Gastrocnemius medialis (tissue), 4 donors: ENCODE results near the gene CNIH4. TPM values are rescaled to one million over a fixed set of nuclear protein-coding genes. Genes with fewer than 3 reads are reported as not detected.

ENCODE experiments used
- ATAC-seq, 2 donors: fragments of 150-250 bp; one replicate each; pipeline ENCODE4 v1.9.1; 2016
- DNase-seq, 2 donors: peaks; one replicate each; pipeline ENCODE4 v3.0.0-alpha.2; 2019
- H3K27ac ChIP-seq, 4 donors: fragments of 200-600 bp; sonication (generic); 1 replicate in 1 of 4; 2 replicates in 3 of 4; pipeline ENCODE4 v1.5.1; 2016 to 2018; ENCODE audit warnings: mild to moderate bottlenecking in 2 of 4, moderate library complexity in 1 of 4
- H3K27me3 ChIP-seq, 3 donors: fragments of 200-600 bp; sonication (generic) in 2 of 3; 1 replicate in 1 of 3; 2 replicates in 2 of 3; pipeline versions ENCODE4 v1.5.1 to v1.6.0; 2016 to 2019; ENCODE audit warnings: mild to moderate bottlenecking in 1 of 3, moderate library complexity in 1 of 3
- H3K36me3 ChIP-seq, 2 donors: fragments of 200-600 bp; sonication (generic) in 1 of 2; one replicate each; pipeline ENCODE4 v1.5.1; 2017 to 2018
- H3K4me1 ChIP-seq, 2 donors: fragments of 200-600 bp; sonication (generic) in 1 of 2; one replicate each; pipeline ENCODE4 v1.5.1; 2016 to 2017; ENCODE audit warnings: mild to moderate bottlenecking in 2 of 2
- H3K4me3 ChIP-seq, 4 donors: fragments of 200-600 bp; sonication (generic) in 3 of 4; 1 replicate in 1 of 4; 2 replicates in 3 of 4; pipeline ENCODE4 v1.5.1; 2016 to 2019; ENCODE audit warnings: mild to moderate bottlenecking in 2 of 4
- H3K9me3 ChIP-seq, 3 donors: fragments of 200-600 bp; sonication (generic) in 2 of 3; 1 replicate in 1 of 3; 2 replicates in 2 of 3; pipeline ENCODE4 v1.5.1; 2016 to 2019
- POLR2A ChIP-seq, 2 donors: fragments of 450-650 bp; IDR thresholded peaks; one replicate each; pipeline ENCODE4 v1.6.1; 2017; ENCODE audit warnings: antibody characterized with exemption in 2 of 2, mild to moderate bottlenecking in 2 of 2, moderate library complexity in 2 of 2
- in situ Hi-C, 4 donors: fragments of 200-750 bp; cut with MboI; loops; one replicate each; pipeline versions ENCODE4 v1.15.0 to v1.8.0; 2017; ENCODE audit warnings: low sequenced_read_pairs in 4 of 4
- intact Hi-C: fragments of 100-400 bp; cut with DNase I; formaldehyde crosslinking; loops from one replicate; pipeline ENCODE4 v1.15.1; 2023; ENCODE audit warnings: low total_unique reads
- total RNA-seq, 4 donors: library from RNA; depleted of rRNA; stranded (reverse); fragments of >200 nt; gene quantifications; one replicate each; pipeline versions ENCODE4 v1.1.0 to v1.2.3, GENCODE V29; 2016
- TF ChIP-seq, protein P1 (sequence below), 5 experiments: fragments of 450-650 bp in 3 of 5; fragments of 200-600 bp in 2 of 5; sonication (generic) in 2 of 5; IDR thresholded peaks in 4 of 5; conservative IDR thresholded peaks in 1 of 5; 1 replicate in 4 of 5; 2 replicates in 1 of 5; pipeline ENCODE4 v1.5.1; 2016 to 2019; ENCODE audit warnings: antibody characterized with exemption in 5 of 5, mild to moderate bottlenecking in 3 of 5, moderate library complexity in 3 of 5

CNIH4 gene
- total RNA-seq, 4 donors from 2014 or later, result 24.5 to 58.5 (median 39.1) TPM

DNA sequence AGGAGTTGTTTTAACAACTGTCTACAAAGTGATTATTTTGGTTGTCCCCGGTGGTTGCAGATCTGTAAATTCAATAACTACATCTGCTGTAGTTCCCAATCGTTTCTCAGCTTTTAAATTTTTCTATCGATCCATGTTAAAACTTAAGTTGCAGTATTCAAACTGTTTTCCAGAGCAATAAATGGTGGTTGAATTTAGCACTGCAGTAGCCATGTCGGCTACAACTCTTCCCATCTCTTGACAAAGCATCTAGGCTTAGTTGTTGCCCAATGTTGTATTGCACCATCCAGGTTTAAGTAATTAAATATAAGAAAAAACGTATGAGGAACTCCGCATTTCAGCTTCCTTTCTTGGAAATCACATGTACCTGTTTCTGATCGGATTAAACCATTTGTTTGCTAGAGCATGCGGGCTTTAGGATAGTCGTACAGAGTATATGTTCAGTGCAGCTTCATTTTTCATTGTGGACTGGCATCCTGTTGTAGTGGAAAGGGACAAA is 996 bp downstream of the CNIH4 start:
- intact Hi-C loops, result loop anchor here (2.0 to 5.0 kb wide), 3 partner anchors 75 to 175 kb away; partner anchors contain the start of gene DEGS1
- Histone ChIP-seq H3K4me3 (peak overlapping the region; percentile 72 to 89 (median 88)), H3K4me1 (peaks cover 23 to 33% of the 10 kb centered on the region in 2 donors), H3K27me3 (no peaks in the 10 kb centered on the region), H3K9me3 (no peaks in the 10 kb centered on the region), H3K27ac (peak overlapping the region; percentile 85 to 95 (median 89)), H3K36me3 (no peaks in the 10 kb centered on the region)
- peak in 1 of 2 donors; percentile 25 for ATAC-seq
- TF ChIP-seq POLR2A (IDR thresholded peaks at IDR 0.05), result no peak
- TF ChIP-seq, protein P1, sequence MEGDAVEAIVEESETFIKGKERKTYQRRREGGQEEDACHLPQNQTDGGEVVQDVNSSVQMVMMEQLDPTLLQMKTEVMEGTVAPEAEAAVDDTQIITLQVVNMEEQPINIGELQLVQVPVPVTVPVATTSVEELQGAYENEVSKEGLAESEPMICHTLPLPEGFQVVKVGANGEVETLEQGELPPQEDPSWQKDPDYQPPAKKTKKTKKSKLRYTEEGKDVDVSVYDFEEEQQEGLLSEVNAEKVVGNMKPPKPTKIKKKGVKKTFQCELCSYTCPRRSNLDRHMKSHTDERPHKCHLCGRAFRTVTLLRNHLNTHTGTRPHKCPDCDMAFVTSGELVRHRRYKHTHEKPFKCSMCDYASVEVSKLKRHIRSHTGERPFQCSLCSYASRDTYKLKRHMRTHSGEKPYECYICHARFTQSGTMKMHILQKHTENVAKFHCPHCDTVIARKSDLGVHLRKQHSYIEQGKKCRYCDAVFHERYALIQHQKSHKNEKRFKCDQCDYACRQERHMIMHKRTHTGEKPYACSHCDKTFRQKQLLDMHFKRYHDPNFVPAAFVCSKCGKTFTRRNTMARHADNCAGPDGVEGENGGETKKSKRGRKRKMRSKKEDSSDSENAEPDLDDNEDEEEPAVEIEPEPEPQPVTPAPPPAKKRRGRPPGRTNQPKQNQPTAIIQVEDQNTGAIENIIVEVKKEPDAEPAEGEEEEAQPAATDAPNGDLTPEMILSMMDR (IDR thresholded peaks at IDR 0.05 in 4 of 5, conservative IDR thresholded peaks at IDR 0.05 in 1 of 5), result no peak
- no peak for DNase-seq
- in situ Hi-C loops, result no loop called here

DNA sequence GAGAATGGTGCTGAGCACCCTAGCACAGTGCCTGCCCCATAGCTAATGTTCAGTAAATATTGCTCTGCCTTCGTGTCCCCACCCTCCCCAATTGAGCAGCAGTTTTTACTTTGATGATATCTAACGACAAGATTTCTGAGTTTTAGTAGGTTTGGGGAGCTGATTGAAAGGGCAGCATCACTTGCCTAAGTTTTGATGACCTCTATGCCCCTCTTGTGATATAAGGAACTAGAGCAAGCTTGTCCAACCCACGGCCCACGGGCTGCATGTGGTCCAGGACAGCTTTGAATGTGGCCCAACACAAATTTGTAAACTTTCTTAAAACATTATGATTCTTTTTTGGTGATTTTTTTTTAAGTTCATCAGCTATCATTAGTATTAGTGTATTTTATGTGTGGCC is 1.6 kb downstream of the CNIH4 start:
- H3K9me3 ChIP-seq, result no peaks in the 10 kb centered on the region
- peaks cover 25 to 33% of the 10 kb centered on the region in 2 donors for H3K4me1 ChIP-seq
- H3K4me3 ChIP-seq, result peak overlapping the region in 2 of 4 donors; percentile 72 to 89
- ATAC-seq (no peak), DNase-seq (no peak)
- H3K36me3 ChIP-seq, result no peaks in the 10 kb centered on the region
- in situ Hi-C loops (no loop called here), intact Hi-C loops (loop anchor here (5.0 kb wide), 1 partner anchor 99 kb away; no protein-coding TSS in a partner anchor)
- peak overlapping the region; percentile 85 to 95 (median 89) for H3K27ac ChIP-seq
- TF ChIP-seq, protein P1 (IDR thresholded peaks at IDR 0.05 in 4 of 5, conservative IDR thresholded peaks at IDR 0.05 in 1 of 5), result no peak
- no peak for TF ChIP-seq POLR2A (IDR thresholded peaks at IDR 0.05)
- H3K27me3 ChIP-seq, result no peaks in the 10 kb centered on the region

DNA sequence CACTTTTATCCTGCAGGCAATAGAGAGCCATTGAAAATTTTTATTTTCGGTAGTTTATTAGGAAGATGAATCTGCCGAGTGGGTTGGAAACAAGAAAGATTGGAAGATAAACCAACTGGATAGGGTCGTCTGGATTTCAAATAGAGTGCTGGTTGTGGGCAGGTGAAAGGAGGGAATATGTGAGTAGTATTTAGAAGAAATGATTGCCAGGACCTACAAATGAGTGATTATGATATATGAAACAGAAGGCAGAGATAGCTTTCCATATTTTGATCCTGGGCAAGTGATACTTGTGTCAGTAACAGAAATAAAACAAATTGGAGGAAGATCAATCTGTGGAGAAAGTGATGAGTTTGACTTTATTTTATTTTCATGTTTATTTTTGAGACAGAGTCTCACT is 2.5 kb downstream of the CNIH4 start:
- no peaks in the 10 kb centered on the region for H3K27me3 ChIP-seq
- H3K4me3 ChIP-seq, result no peak overlapping the region
- H3K36me3 ChIP-seq, result no peaks in the 10 kb centered on the region
- TF ChIP-seq, protein P1 (IDR thresholded peaks at IDR 0.05 in 4 of 5, conservative IDR thresholded peaks at IDR 0.05 in 1 of 5), result no peak
- TF ChIP-seq POLR2A (IDR thresholded peaks at IDR 0.05), result no peak
- DNase-seq (no peak), ATAC-seq (no peak)
- peak overlapping the region; percentile 34 to 95 (median 60) for H3K27ac ChIP-seq
- no peaks in the 10 kb centered on the region for H3K9me3 ChIP-seq
- intact Hi-C loops (loop anchor here (5.0 kb wide), 1 partner anchor 98 kb away; no protein-coding TSS in a partner anchor), in situ Hi-C loops (no loop called here)
- peaks cover 27 to 33% of the 10 kb centered on the region in 2 donors for H3K4me1 ChIP-seq

DNA sequence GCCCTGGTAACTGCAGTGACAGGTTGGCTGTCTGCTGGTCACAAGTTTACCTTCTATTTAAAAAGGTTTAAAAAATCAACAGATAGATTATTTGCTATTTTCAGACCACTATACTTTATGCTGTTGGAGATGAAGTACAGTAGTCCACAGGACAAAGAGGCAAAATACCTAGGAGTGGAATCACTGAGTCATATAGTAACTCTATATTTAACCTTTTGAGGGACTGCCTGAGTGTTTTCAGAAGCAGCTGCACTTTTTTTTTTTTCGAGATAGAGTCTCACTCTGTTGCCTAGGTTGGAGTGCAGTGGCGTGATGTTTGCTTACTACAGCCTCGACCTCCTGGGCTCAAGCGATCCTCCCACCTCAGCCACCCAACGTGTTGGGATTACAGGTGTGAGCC is 11.7 kb downstream of the CNIH4 start:
- peak; percentile 51 to 53 for ATAC-seq
- no peak for DNase-seq
- intact Hi-C loops (no loop called here), in situ Hi-C loops (no loop called here)
- Histone ChIP-seq H3K9me3 (no peaks in the 10 kb centered on the region), H3K4me3 (no peak overlapping the region), H3K4me1 (peaks cover 13 to 22% of the 10 kb centered on the region in 2 donors), H3K36me3 (peaks cover 0 to 67% of the 10 kb centered on the region in 2 donors), H3K27ac (peak overlapping the region in 3 of 4 donors; percentile 24 to 58 (median 44)), H3K27me3 (no peaks in the 10 kb centered on the region)
- TF ChIP-seq, protein P1 (IDR thresholded peaks at IDR 0.05 in 4 of 5, conservative IDR thresholded peaks at IDR 0.05 in 1 of 5), result no peak
- TF ChIP-seq POLR2A (IDR thresholded peaks at IDR 0.05), result no peak
